LNCAP (cell line): ENCODE data around the gene MAGEA11.

Source experiments
- CTCF ChIP-seq: fragments of 450-650 bp; IDR thresholded peaks from 2 replicates; pipeline ENCODE4 v1.5.1; 2017; ENCODE audit warnings: mild to moderate bottlenecking

The MAGEA11 gene

DNA sequence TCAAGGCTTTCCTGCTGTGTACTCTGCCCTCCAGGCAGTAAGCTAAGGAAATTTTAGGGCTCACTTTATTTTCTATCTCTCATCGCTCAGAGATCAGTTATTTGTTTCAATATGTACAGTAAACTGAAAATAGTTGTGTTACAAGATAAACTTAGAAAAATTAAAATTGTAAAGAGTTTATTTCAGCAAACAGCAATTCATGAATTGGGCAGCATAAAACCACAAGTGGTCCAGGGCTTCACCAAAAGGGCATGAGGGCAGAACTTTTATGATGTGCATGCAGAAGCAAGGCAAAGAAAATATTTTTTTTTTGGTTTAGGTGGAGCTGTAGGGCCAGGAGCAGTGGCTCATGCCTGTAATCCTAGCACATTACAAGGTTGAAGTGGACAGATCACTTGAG is 20.1 kb upstream of the MAGEA11 start:
- no peak for TF ChIP-seq CTCF

GRCh38 chrX:149699761-149700160 is 12.1 kb upstream of the MAGEA11 start:
- TF ChIP-seq CTCF: no peak

DNA sequence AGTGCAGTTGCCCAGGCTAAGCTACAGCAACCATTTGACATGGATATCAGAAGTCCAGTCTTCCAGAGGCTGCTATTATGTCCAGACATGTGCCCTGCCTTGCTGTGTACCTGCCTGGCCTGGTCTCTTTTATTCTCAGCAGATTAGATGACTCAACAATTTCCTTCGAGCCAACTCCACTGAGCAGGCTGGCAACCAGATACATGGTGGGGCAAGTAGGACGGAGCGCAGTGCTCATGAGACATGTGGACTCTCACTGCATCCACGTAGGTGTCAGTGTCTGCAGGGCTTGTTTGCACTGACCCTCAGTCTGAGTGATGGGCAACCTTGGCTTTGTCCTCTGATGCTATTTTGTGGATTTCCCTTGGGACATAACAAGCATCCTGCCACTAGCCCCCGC is 7.2 kb upstream of the MAGEA11 start:
- TF ChIP-seq CTCF: no peak

DNA sequence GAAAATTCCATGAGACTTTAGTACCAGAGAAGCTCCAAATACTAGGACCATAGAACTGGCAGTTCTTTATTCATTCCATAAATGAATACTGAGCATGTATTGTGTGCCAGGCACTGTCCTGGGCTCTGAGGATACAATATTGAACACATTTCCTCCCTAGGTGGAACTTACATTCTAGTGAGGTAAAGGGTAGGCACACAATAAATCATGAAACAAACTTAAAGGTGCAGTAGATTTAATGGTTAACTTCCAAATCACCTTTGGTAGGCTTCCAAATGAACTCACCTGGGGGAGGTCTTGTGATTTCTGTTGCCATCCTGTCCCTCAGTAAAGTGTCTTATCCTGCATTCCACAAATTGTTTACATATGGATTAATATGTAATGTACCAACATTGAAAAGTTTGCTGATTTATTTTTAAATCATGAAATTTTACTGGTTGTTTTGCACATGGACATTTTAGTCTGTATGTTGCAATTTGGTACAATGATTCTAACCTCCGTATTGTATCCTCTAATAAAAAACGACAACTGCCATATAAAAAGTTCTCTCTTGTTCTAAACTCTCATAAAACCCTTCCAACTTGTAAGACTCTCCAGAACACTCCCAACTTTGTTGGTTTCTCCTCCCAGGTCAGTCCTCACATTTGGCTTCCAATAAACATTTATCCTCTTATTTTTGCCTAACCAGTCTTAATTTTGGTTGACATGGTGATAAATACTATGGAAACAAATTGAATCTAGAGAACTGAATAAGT is 4.5 kb upstream of the MAGEA11 start:
- no peak for TF ChIP-seq CTCF

GRCh38 chrX:149712831-149713230 is 971 bp downstream of the MAGEA11 start:
- TF ChIP-seq CTCF: no peak

DNA sequence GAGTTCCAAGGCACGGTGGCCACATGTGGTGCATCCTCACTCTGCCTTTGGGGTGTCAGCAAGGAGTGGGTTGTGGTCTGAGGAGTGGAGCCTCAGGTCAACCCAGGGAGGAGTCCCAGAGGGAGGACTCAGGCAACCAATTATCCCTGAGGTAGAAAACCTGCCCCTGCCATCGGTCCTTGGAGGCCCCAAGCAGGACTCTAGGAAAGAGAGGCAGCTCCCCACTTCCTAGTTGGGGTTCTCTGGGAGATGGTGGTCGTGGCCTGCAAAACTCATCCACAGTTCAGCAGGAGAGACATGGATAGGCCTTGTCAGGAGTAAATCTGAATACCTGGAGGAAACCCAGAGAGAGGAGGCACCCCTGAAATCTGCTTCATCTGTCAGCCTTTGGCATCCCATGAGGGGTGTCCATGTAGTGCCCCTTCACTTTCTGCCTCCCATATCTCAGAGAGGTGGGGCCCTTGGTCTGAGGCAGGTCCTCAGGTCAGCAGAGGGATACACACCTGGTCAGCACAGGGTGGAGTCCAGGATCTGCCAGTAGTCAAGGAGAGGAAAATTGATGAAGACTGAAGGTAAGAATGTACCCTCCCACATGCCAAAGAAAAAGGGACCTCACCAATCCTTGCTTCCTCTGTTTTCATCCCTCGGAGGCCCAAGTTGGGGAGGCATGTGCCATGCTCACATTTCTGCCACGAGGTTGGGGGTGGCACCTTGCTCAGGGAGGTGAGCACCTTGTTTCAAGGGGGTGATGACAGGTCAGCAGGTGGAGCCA is 1.6 kb downstream of the MAGEA11 start:
- no peak for TF ChIP-seq CTCF

GRCh38 chrX:149715468-149715867 is 3.6 kb downstream of the MAGEA11 start:
- TF ChIP-seq CTCF: no peak
